Measurements from ENCODE around the gene DDIAS.
"Not testable (repeated sequence)": the region's sequence is repeated elsewhere in the genome, so short reads cannot be mapped to it uniquely, and the experiment has no call there.

- TF ChIP-seq ZNF274 (IDR thresholded peaks at IDR 0.05; ENCODE audit: low read depth, low read length); YY1 (IDR thresholded peaks at IDR 0.05; ENCODE audit: insufficient read depth, insufficient read length): not testable (repeated sequence)
Measured at GRCh38 chr11:82971519-82971946, 70.0 kb downstream of the DDIAS start.
